Kidney (tissue), 14 donors: ENCODE data around the gene KSR1. TPM values are rescaled to one million over a fixed set of nuclear protein-coding genes. Genes with fewer than 3 reads are reported as not detected.

Experiments
- DNase-seq, 5 donors: peaks; one replicate each; pipeline ENCODE4 v3.0.0-alpha.2; 2013 to 2020
- FAIRE-seq: peaks from 2 replicates; lab custom pipeline; 2012; peaks lifted over from hg19 to GRCh38; lab: Jason Lieb, UNC
- H3K27ac ChIP-seq, 2 donors: one replicate each; pipeline ENCODE4 v1.7.0; 2013; ENCODE audit warnings: low read depth in 2 of 2, low read length in 2 of 2, inconsistent platforms in 1 of 2
- H3K27me3 ChIP-seq: one replicate; pipeline ENCODE4 v1.7.1; 2013; ENCODE audit warnings: low read length, inconsistent platforms; ENCODE audit not compliant: control insufficient read depth, insufficient read depth
- H3K36me3 ChIP-seq, 3 donors: one replicate each; pipeline versions ENCODE4 v1.7.0 to v1.7.1; 2013; ENCODE audit warnings: low read length in 3 of 3, control low read depth in 1 of 3, inconsistent platforms in 1 of 3; ENCODE audit not compliant: insufficient read depth in 3 of 3, control insufficient read depth in 2 of 3
- H3K4me1 ChIP-seq, 3 donors: one replicate each; pipeline versions ENCODE4 v1.7.0 to v1.7.1; 2013; ENCODE audit warnings: low read length in 3 of 3, inconsistent platforms in 1 of 3, low read depth in 1 of 3; ENCODE audit not compliant: control insufficient read depth in 2 of 3, insufficient read depth in 2 of 3
- H3K4me3 ChIP-seq, 3 donors: one replicate each; pipeline versions ENCODE4 v1.7.0 to v1.8.1; 2013; ENCODE audit warnings: low read length in 3 of 3, control low read depth in 1 of 3, inconsistent platforms in 1 of 3
- H3K9ac ChIP-seq, 3 donors: one replicate each; pipeline versions ENCODE4 v1.7.0 to v1.7.1; 2013; ENCODE audit warnings: low read length in 3 of 3, control low read depth in 1 of 3, inconsistent platforms in 1 of 3
- H3K9me3 ChIP-seq, 3 donors: one replicate each; pipeline versions ENCODE4 v1.7.0 to v1.7.1; 2013; ENCODE audit warnings: low read length in 3 of 3, control low read depth in 1 of 3, inconsistent platforms in 1 of 3; ENCODE audit not compliant: control insufficient read depth in 2 of 3, insufficient read depth in 1 of 3
- CTCF ChIP-seq: IDR thresholded peaks from 3 replicates; pipeline ENCODE4 v1.5.1; 2012; ENCODE audit warnings: mild to moderate bottlenecking, moderate library complexity, borderline replicate concordance; ENCODE audit not compliant: insufficient read depth; ENCODE audit errors: extremely low read depth
- intact Hi-C: fragments of 100-400 bp; cut with DNase I; formaldehyde crosslinking; loops from one replicate; pipeline ENCODE4 v1.11.1; 2022
- polyA plus RNA-seq: library from polyadenylated mRNA; stranded (reverse); fragments of 350-450 nt; fragmentation: Illumina TruSeq; extraction: RNeasy Lipid Tissue Mini Kit (QIAGEN cat#74804); gene quantifications from one replicate; pipeline ENCODE4 v1.2.3, GENCODE V29; 2014; ENCODE audit warnings: low read depth, low replicate concordance; ENCODE audit not compliant: insufficient read depth
- total RNA-seq: library from RNA; stranded (reverse); fragmentation: NEBNext Ultra II Directional; extraction: Animal tissue kit (Norgen Biotek cat#: 25700); gene quantifications from one replicate; pipeline ENCODE4 v1.2.1, GENCODE V29; 2021
- donor health status: control.
- donor health status: control.
- donor health status: control.
- donor health status: control.
- donor health status: control.
- donor health status: DM: yes; HTN: yes; CAD: no.
- donor health status: Normal renal cell carcinoma (clear cell type).

Gene KSR1
- total and polyA plus RNA-seq, 2 donors from 2014 or later, result 11.7 to 97.3 TPM

DNA sequence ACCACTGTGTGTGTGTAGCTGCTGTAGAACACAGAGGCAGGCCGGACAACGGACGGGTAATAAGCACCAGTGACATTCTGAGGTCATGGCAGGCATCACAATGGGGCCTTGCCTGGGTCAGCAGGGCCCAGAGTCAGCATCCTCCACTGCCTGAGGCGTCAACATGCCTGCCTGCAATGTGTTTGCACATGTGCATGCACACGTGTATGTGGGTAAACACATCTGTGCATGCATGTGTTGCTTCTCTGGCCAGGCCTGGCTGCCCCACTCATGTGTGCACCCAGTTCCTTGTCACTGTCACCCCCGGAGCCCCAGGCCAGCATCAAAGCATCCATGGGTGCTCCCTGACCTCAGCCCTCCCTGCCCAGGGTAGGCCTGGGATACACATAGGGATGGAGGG lies 218.1 kb downstream of the KSR1 start:
- Histone ChIP-seq H3K9ac (no peak overlapping the region), H3K36me3 (no peaks in the 10 kb centered on the region), H3K9me3 (no peaks in the 10 kb centered on the region), H3K4me3 (no peak overlapping the region), H3K27ac (no peak overlapping the region), H3K27me3 (no peaks in the 10 kb centered on the region), H3K4me1 (no peaks in the 10 kb centered on the region)
- intact Hi-C loops, result no loop called here
- FAIRE-seq, result no peak
- no peak for TF ChIP-seq CTCF
- DNase-seq, result peak in 1 of 5 donors; percentile 54

Other genes starting within 250 kb of the KSR1 start
- gene WSB1, start 162.3 kb upstream of the KSR1 start, total RNA-seq, result 195 TPM
- gene WSB1, start 162.3 kb upstream of the KSR1 start, polyA plus RNA-seq, result 59.8 TPM
- gene LGALS9, start 174.7 kb downstream of the KSR1 start, total RNA-seq, result 50.8 TPM
- gene LGALS9, start 174.7 kb downstream of the KSR1 start, polyA plus RNA-seq, result 16.4 TPM